ENCODE results near the gene ZGPAT.

Gene ZGPAT

GRCh38 chr20:63694584-63695423 is 13.0 kb upstream of the ZGPAT start:
- H3K27ac ChIP-seq (ENCODE audit: low read depth, low read length): no peak overlapping the region
- no peaks in the 10 kb centered on the region for H3K79me2 ChIP-seq (ENCODE audit: control insufficient read depth, insufficient read depth, low read length, unreplicated experiment)
- H3K4me1 ChIP-seq (ENCODE audit: control insufficient read depth, insufficient read depth, low read length, unreplicated experiment): peaks cover 26% of the 10 kb centered on the region
- H3K4me3 ChIP-seq (ENCODE audit: low read depth, low read length): no peak overlapping the region
- H2AFZ ChIP-seq (ENCODE audit: low read length, unreplicated experiment): no peak overlapping the region
- no peaks in the 10 kb centered on the region for H3K27me3 ChIP-seq (ENCODE audit: insufficient read depth, low read length)
- H3K36me3 ChIP-seq (ENCODE audit: insufficient read depth, low read length): peaks cover 8% of the 10 kb centered on the region; the same call in 1 of the 2 replicates

DNA sequence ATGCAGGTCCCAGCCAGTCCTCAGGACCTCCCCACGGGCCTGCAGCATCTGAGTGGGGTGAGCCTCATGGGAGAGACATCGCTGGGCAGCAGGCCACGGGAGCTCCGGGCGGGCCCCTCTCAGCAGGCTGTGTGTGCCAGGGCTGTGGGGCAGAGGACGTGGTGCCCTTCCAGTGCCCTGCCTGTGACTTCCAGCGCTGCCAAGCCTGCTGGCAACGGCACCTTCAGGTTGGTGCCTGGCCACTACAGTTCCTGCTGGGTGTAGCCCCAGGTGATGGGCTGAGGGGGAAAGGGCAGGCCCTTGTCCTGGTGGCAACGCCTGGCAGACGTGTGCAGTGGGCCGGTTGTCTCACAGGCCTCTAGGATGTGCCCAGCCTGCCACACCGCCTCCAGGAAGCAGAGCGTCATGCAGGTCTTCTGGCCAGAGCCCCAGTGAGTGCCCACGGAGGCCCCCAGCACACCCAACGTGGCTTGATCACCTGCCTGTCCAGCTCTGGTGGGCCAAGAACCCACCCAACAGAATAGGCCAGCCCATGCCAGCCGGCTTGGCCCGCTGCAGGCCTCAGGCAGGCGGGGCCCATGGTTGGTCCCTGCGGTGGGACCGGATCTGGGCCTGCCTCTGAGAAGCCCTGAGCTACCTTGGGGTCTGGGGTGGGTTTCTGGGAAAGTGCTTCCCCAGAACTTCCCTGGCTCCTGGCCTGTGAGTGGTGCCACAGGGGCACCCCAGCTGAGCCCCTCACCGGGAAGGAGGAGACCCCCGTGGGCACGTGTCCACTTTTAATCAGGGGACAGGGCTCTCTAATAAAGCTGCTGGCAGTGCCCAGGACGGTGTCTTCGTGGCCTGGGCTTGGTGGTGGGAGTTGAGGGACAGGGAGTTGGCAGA is 12.2 kb upstream of the ZGPAT start:
- Histone ChIP-seq H3K27me3 (ENCODE audit: insufficient read depth, low read length) (no peaks in the 10 kb centered on the region), H2AFZ (ENCODE audit: low read length, unreplicated experiment) (no peak overlapping the region), H3K79me2 (ENCODE audit: control insufficient read depth, insufficient read depth, low read length, unreplicated experiment) (no peaks in the 10 kb centered on the region), H3K27ac (ENCODE audit: low read depth, low read length) (no peak overlapping the region), H3K4me1 (ENCODE audit: control insufficient read depth, insufficient read depth, low read length, unreplicated experiment) (peaks cover 33% of the 10 kb centered on the region), H3K36me3 (ENCODE audit: insufficient read depth, low read length) (peaks cover 8% of the 10 kb centered on the region; the same call in 1 of the 2 replicates), H3K4me3 (ENCODE audit: low read depth, low read length) (no peak overlapping the region)

GRCh38 chr20:63696306-63696627 is 11.6 kb upstream of the ZGPAT start:
- no peak overlapping the region for H3K4me3 ChIP-seq (ENCODE audit: low read depth, low read length)
- no peak overlapping the region for H2AFZ ChIP-seq (ENCODE audit: low read length, unreplicated experiment)
- H3K36me3 ChIP-seq (ENCODE audit: insufficient read depth, low read length): peaks cover 8% of the 10 kb centered on the region; the same call in 1 of the 2 replicates
- no peaks in the 10 kb centered on the region for H3K79me2 ChIP-seq (ENCODE audit: control insufficient read depth, insufficient read depth, low read length, unreplicated experiment)
- no peak overlapping the region for H3K27ac ChIP-seq (ENCODE audit: low read depth, low read length)
- peaks cover 36% of the 10 kb centered on the region for H3K4me1 ChIP-seq (ENCODE audit: control insufficient read depth, insufficient read depth, low read length, unreplicated experiment)
- no peaks in the 10 kb centered on the region for H3K27me3 ChIP-seq (ENCODE audit: insufficient read depth, low read length)

- peaks cover 8% of the 10 kb centered on the region; the same call in 1 of the 2 replicates for H3K36me3 ChIP-seq (ENCODE audit: insufficient read depth, low read length)
- no peaks in the 10 kb centered on the region for H3K79me2 ChIP-seq (ENCODE audit: control insufficient read depth, insufficient read depth, low read length, unreplicated experiment)
- no peak within 1 kb of the TSS for H3K4me3 ChIP-seq (ENCODE audit: low read depth, low read length)
- H3K27me3 ChIP-seq (ENCODE audit: insufficient read depth, low read length): no peaks in the 10 kb centered on the region
- no peak within 1 kb of the TSS for H2AFZ ChIP-seq (ENCODE audit: low read length, unreplicated experiment)
- H3K27ac ChIP-seq (ENCODE audit: low read depth, low read length): no peak within 1 kb of the TSS
- peaks cover 36% of the 10 kb centered on the region for H3K4me1 ChIP-seq (ENCODE audit: control insufficient read depth, insufficient read depth, low read length, unreplicated experiment)
Measured at GRCh38 chr20:63696628-63697356, 11.0 kb upstream of the ZGPAT start, which contains the start of gene TNFRSF6B. Gene TNFRSF6B, plus strand, starts transcription at chr20:63696652. Its CDS starts 116 bp downstream, at chr20:63696768.

DNA sequence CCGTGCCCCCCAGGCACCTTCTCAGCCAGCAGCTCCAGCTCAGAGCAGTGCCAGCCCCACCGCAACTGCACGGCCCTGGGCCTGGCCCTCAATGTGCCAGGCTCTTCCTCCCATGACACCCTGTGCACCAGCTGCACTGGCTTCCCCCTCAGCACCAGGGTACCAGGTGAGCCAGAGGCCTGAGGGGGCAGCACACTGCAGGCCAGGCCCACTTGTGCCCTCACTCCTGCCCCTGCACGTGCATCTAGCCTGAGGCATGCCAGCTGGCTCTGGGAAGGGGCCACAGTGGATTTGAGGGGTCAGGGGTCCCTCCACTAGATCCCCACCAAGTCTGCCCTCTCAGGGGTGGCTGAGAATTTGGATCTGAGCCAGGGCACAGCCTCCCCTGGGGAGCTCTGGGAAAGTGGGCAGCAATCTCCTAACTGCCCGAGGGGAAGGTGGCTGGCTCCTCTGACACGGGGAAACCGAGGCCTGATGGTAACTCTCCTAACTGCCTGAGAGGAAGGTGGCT is 10.4 kb upstream of the ZGPAT start:
- peaks cover 36% of the 10 kb centered on the region for H3K4me1 ChIP-seq (ENCODE audit: control insufficient read depth, insufficient read depth, low read length, unreplicated experiment)

GRCh38 chr20:63697868-63698545 is 9.8 kb upstream of the ZGPAT start:
- Histone ChIP-seq H3K27ac (ENCODE audit: low read depth, low read length) (peak overlapping the region; percentile 97), H2AFZ (ENCODE audit: low read length, unreplicated experiment) (no peak overlapping the region), H3K27me3 (ENCODE audit: insufficient read depth, low read length) (no peaks in the 10 kb centered on the region), H3K4me3 (ENCODE audit: low read depth, low read length) (no peak overlapping the region), H3K36me3 (ENCODE audit: insufficient read depth, low read length) (peaks cover 8% of the 10 kb centered on the region; the same call in 1 of the 2 replicates), H3K4me1 (ENCODE audit: control insufficient read depth, insufficient read depth, low read length, unreplicated experiment) (peaks cover 36% of the 10 kb centered on the region), H3K79me2 (ENCODE audit: control insufficient read depth, insufficient read depth, low read length, unreplicated experiment) (no peaks in the 10 kb centered on the region)

More for the DNA sequence above, 10.4 kb upstream of the ZGPAT start:
- no peaks in the 10 kb centered on the region for H3K27me3 ChIP-seq (ENCODE audit: insufficient read depth, low read length)
- no peaks in the 10 kb centered on the region for H3K79me2 ChIP-seq (ENCODE audit: control insufficient read depth, insufficient read depth, low read length, unreplicated experiment)
- peak overlapping the region; percentile 97; the same call in 1 of the 2 replicates for H3K27ac ChIP-seq (ENCODE audit: low read depth, low read length)
- H2AFZ ChIP-seq (ENCODE audit: low read length, unreplicated experiment): no peak overlapping the region
- H3K36me3 ChIP-seq (ENCODE audit: insufficient read depth, low read length): peaks cover 8% of the 10 kb centered on the region; the same call in 1 of the 2 replicates
- no peak overlapping the region for H3K4me3 ChIP-seq (ENCODE audit: low read depth, low read length)

DNA sequence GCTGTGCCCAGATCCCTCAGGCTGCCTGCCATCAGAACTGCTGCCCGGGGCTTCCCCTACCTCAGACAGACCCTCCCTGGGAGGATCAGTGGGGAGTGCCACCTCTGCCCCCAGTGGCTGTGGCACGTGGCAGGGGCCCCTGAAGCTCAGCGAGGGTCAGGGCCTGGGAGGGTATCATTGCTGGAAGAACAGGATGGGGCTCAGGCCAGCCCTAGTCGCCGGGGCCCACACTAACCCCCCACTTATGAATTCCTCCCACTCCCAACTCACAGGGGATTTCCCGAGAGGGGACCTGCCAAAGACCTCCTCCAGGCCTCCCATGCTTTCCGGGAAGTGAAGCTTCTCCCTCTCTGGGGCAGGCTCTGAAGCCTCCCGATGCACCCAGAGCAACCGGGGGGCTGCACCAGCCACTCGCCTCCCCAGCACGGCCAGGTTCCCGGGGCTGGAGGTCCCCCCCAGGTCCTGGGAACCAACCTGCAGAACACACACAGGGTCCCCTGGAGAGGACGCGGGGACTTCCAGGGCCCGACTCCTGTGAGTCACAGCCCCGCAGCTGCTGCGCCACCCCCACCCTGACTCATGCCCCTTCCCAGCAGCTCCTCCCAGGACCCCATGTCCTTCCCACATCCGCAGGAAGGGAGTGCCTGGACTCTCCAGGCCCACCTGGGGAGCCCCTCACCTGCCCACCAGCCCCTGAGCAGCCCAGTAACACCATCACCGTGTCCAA is 8.9 kb upstream of the ZGPAT start:
- peak overlapping the region; percentile 97 for H3K27ac ChIP-seq (ENCODE audit: low read depth, low read length)
- no peaks in the 10 kb centered on the region for H3K27me3 ChIP-seq (ENCODE audit: insufficient read depth, low read length)
- H3K4me1 ChIP-seq (ENCODE audit: control insufficient read depth, insufficient read depth, low read length, unreplicated experiment): peaks cover 36% of the 10 kb centered on the region
- H2AFZ ChIP-seq (ENCODE audit: low read length, unreplicated experiment): no peak overlapping the region
- H3K36me3 ChIP-seq (ENCODE audit: insufficient read depth, low read length): peaks cover 8% of the 10 kb centered on the region; the same call in 1 of the 2 replicates
- H3K4me3 ChIP-seq (ENCODE audit: low read depth, low read length): peak overlapping the region; percentile 48
- no peaks in the 10 kb centered on the region for H3K79me2 ChIP-seq (ENCODE audit: control insufficient read depth, insufficient read depth, low read length, unreplicated experiment)

DNA sequence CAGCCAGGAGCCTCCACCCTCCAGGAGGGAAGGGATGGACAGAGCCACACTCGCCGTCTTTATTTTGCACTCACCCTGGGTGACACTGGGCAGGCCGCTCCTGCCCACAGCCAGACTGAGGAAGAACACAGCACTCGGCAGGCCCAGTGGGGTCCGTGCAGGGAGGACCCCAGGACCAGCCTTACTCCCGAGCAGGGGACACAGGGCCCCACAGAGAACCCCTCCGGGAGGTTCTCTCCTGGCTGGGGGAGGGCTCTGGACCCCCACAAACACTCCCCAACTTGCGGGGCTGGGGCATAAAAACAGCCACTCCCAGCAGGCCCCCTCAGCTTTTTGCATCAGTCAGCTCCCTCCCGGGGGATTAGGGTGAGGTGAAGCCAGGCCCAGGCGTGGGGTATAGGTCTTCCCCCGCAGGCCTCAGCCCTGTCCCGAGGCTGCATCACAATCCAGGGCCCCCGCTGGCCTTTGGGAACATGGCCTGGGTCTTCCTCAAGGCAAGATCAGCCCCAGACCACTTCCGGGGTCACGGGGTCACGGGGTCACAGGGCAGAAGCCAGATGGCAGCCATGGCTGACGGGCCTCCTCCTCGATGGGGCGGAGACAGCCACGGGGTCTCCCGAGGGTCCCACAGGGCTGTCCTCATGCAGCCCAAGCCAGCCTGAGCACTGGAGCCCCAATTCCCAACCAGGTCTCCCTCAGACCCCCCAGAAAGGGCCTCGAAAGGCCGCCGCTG is 8.2 kb upstream of the ZGPAT start:
- H3K79me2 ChIP-seq (ENCODE audit: control insufficient read depth, insufficient read depth, low read length, unreplicated experiment): no peaks in the 10 kb centered on the region
- no peak overlapping the region for H2AFZ ChIP-seq (ENCODE audit: low read length, unreplicated experiment)
- no peaks in the 10 kb centered on the region for H3K27me3 ChIP-seq (ENCODE audit: insufficient read depth, low read length)
- H3K36me3 ChIP-seq (ENCODE audit: insufficient read depth, low read length): peaks cover 2% of the 10 kb centered on the region; the same call in 1 of the 2 replicates
- H3K27ac ChIP-seq (ENCODE audit: low read depth, low read length): peak overlapping the region; percentile 97
- H3K4me3 ChIP-seq (ENCODE audit: low read depth, low read length): no peak overlapping the region; the same call in 1 of the 2 replicates
- peaks cover 36% of the 10 kb centered on the region for H3K4me1 ChIP-seq (ENCODE audit: control insufficient read depth, insufficient read depth, low read length, unreplicated experiment)
